CD4-positive, alpha-beta T cell treated with Interleukin-15 for 4 hours (primary cell): Measurements from ENCODE around the gene TENM3.

Experiments
- DNase-seq: peaks from one replicate; pipeline ENCODE4 v3.0.0-alpha.2; 2020; ENCODE audit warnings: low spot score

Gene TENM3

GRCh38 chr4:182819751-182820150 lies 576.5 kb downstream of the TENM3 start:
- DNase-seq, result no peak

- DNase-seq, result no peak
These were observed 579.4 kb downstream of the TENM3 start for GRCh38 chr4:182822554-182822953.

GRCh38 chr4:182823576-182823975 lies 580.4 kb downstream of the TENM3 start:
- no peak for DNase-seq

GRCh38 chr4:182825003-182825402 lies 581.8 kb downstream of the TENM3 start:
- DNase-seq, result no peak

GRCh38 chr4:182825786-182826185 lies 582.6 kb downstream of the TENM3 start:
- no peak for DNase-seq

GRCh38 chr4:182826391-182826790 lies 583.2 kb downstream of the TENM3 start:
- DNase-seq, result no peak

- no peak for DNase-seq
These were observed 584.0 kb downstream of the TENM3 start for GRCh38 chr4:182827166-182827565.

GRCh38 chr4:182827954-182828353 lies 584.8 kb downstream of the TENM3 start:
- DNase-seq, result no peak

GRCh38 chr4:182828360-182829025 lies 585.3 kb downstream of the TENM3 start:
- DNase-seq, result no peak

GRCh38 chr4:182829196-182829595 lies 586.0 kb downstream of the TENM3 start:
- no peak for DNase-seq

GRCh38 chr4:182831376-182831775 lies 588.2 kb downstream of the TENM3 start:
- DNase-seq, result no peak

- no peak for DNase-seq
These were observed 589.3 kb downstream of the TENM3 start for GRCh38 chr4:182832352-182833120.

- DNase-seq, result no peak
These were observed 592.0 kb downstream of the TENM3 start for GRCh38 chr4:182835006-182835740.

GRCh38 chr4:182837831-182838230 lies 594.6 kb downstream of the TENM3 start:
- DNase-seq, result no peak

- DNase-seq, result no peak
These were observed 595.3 kb downstream of the TENM3 start for GRCh38 chr4:182838535-182838934.

GRCh38 chr4:182839256-182839655 lies 596.1 kb downstream of the TENM3 start:
- DNase-seq, result no peak

GRCh38 chr4:182840108-182840507 lies 596.9 kb downstream of the TENM3 start:
- DNase-seq, result no peak

- DNase-seq, result no peak
These were observed 599.0 kb downstream of the TENM3 start for GRCh38 chr4:182842104-182842600.

- DNase-seq, result no peak
These were observed 599.7 kb downstream of the TENM3 start for GRCh38 chr4:182842759-182843390.

GRCh38 chr4:182843808-182844325 lies 600.7 kb downstream of the TENM3 start:
- no peak for DNase-seq

GRCh38 chr4:182845618-182846017 lies 602.4 kb downstream of the TENM3 start:
- DNase-seq, result no peak

GRCh38 chr4:182846036-182846435 lies 602.8 kb downstream of the TENM3 start:
- DNase-seq, result no peak
